HepG2 (cell line): ENCODE measurements around the gene TOMM6. TPM values are rescaled to one million over a fixed set of nuclear protein-coding genes. Genes with fewer than 3 reads are reported as not detected.

Source experiments
- ASH2L ChIP-seq: fragments of 300-600, 200-600 bp; sonication (generic); IDR thresholded peaks from 2 replicates; pipeline ENCODE4 v1.7.0; 2017; ENCODE audit warnings: low read depth, mild to moderate bottlenecking, moderate library complexity, mixed read lengths, low read length; ENCODE audit not compliant: insufficient read length
- FOXA3 ChIP-seq: IDR thresholded peaks from 2 replicates; pipeline ENCODE4 v1.6.1; 2016; ENCODE audit warnings: missing genetic modification reagents, missing compliant biosample characterization
- HMG20A ChIP-seq: IDR thresholded peaks from 2 replicates; pipeline ENCODE4 v1.6.1; 2016; ENCODE audit warnings: borderline replicate concordance
- HNRNPH1 ChIP-seq: fragments of 200-400 bp; formaldehyde crosslinking; optimal IDR thresholded peaks from 2 replicates; pipeline ENCODE3; 2017; ENCODE audit warnings: mild to moderate bottlenecking, low read depth, low read length
- KMT2B ChIP-seq: IDR thresholded peaks from 2 replicates; pipeline ENCODE4 v1.6.1; 2016; ENCODE audit warnings: missing genetic modification reagents, missing compliant biosample characterization
- MIER3 ChIP-seq: IDR thresholded peaks from 2 replicates; pipeline ENCODE4 v1.6.1; 2016; ENCODE audit warnings: missing compliant biosample characterization, borderline replicate concordance
- NFKB2 ChIP-seq: sonication (generic); formaldehyde crosslinking; IDR thresholded peaks from 2 replicates; pipeline ENCODE4 v1.4.0; 2020; ENCODE audit warnings: missing genetic modification reagents, borderline replicate concordance
- SMAD1 ChIP-seq: sonication (generic); formaldehyde crosslinking; IDR thresholded peaks from 2 replicates; pipeline ENCODE4 v1.4.0; 2020; ENCODE audit warnings: missing genetic modification reagents, low read depth, mild to moderate bottlenecking, borderline replicate concordance
- SOX5 ChIP-seq: IDR thresholded peaks from 2 replicates; pipeline ENCODE4 v1.6.1; 2016; ENCODE audit warnings: borderline replicate concordance
- SP1 ChIP-seq, 2 experiments: fragments of 450-650 bp in 1 of 2; sonication (generic) in 1 of 2; formaldehyde crosslinking in 1 of 2; IDR thresholded peaks; 2 replicates each; pipeline versions ENCODE4 v1.4.0 to v1.6.1; 2016 to 2020; ENCODE audit warnings: missing genetic modification reagents in 1 of 2
- ZBTB3 ChIP-seq: sonication (generic); formaldehyde crosslinking; IDR thresholded peaks from 2 replicates; pipeline ENCODE4 v1.4.0; 2020; ENCODE audit warnings: low read depth, mild to moderate bottlenecking, moderate library complexity, missing genetic modification reagents, borderline replicate concordance
- ZBTB42 ChIP-seq: sonication (generic); formaldehyde crosslinking; IDR thresholded peaks from 2 replicates; pipeline ENCODE4 v1.5.0; 2020; ENCODE audit warnings: mild to moderate bottlenecking, missing genetic modification reagents
- ZNF34 ChIP-seq: sonication (generic); formaldehyde crosslinking; IDR thresholded peaks from 2 replicates; pipeline ENCODE4 v1.4.0; 2020; ENCODE audit warnings: mild to moderate bottlenecking, missing genetic modification reagents, borderline replicate concordance
- ZNF382 ChIP-seq: sonication (generic); formaldehyde crosslinking; IDR thresholded peaks from 2 replicates; pipeline ENCODE4 v1.5.0; 2020; ENCODE audit warnings: missing genetic modification reagents, mild to moderate bottlenecking, borderline replicate concordance
- ZNF501 ChIP-seq: sonication (generic); formaldehyde crosslinking; IDR thresholded peaks from 2 replicates; pipeline ENCODE4 v1.5.1; 2020; ENCODE audit warnings: mild to moderate bottlenecking, moderate library complexity, missing genetic modification reagents
- ZNF792 ChIP-seq: IDR thresholded peaks from 2 replicates; pipeline ENCODE4 v1.6.1; 2016
- polyA plus RNA-seq, 8 experiments: library from polyadenylated mRNA; depleted of rRNA in 3 of 8; stranded (reverse) in 7 of 8; unstranded in 1 of 8; fragments of >200 nt; fragmentation: Illumina TruSeq in 4 of 8; extraction: Trizol in 4 of 8; gene quantifications; 2 replicates each; pipeline versions ENCODE4 v1.2.1 to v1.2.3, GENCODE V29; 2011 to 2016; ENCODE audit warnings: low read depth in 4 of 8, missing spikeins in 1 of 8, mixed read lengths in 1 of 8; ENCODE audit not compliant: insufficient read depth in 1 of 8
- total RNA-seq, 5 experiments: library from RNA; depleted of rRNA; stranded (reverse); fragments of >200 nt; fragmentation: Illumina TruSeq; extraction: Trizol; gene quantifications; 2 replicates each; pipeline ENCODE4 v1.2.3, GENCODE V29; 2016; ENCODE audit warnings: low read depth in 1 of 5
- TF ChIP-seq, protein P1 (sequence below): sonication (generic); formaldehyde crosslinking; IDR thresholded peaks from 2 replicates; pipeline ENCODE4 v1.4.0; 2020; ENCODE audit warnings: missing genetic modification reagents, borderline replicate concordance
- TF ChIP-seq, protein P2 (sequence below): sonication (generic); formaldehyde crosslinking; IDR thresholded peaks from 2 replicates; pipeline ENCODE4 v1.5.0; 2020; ENCODE audit warnings: missing genetic modification reagents
- TF ChIP-seq, protein P3 (sequence below): sonication (generic); formaldehyde crosslinking; IDR thresholded peaks from 2 replicates; pipeline ENCODE4 v1.4.0; 2020; ENCODE audit warnings: mild to moderate bottlenecking, missing genetic modification reagents
- TF ChIP-seq, protein P4 (sequence below): sonication (generic); formaldehyde crosslinking; IDR thresholded peaks from 2 replicates; pipeline ENCODE4 v1.5.1; 2020; ENCODE audit warnings: missing genetic modification reagents, mild to moderate bottlenecking, borderline replicate concordance
- TF ChIP-seq, protein P5 (sequence below): sonication (generic); formaldehyde crosslinking; IDR thresholded peaks from 2 replicates; pipeline ENCODE4 v1.5.0; 2020; ENCODE audit warnings: mild to moderate bottlenecking, missing genetic modification reagents, moderate library complexity

TOMM6 gene
- total and polyA plus RNA-seq, 2 of the 13 experiments (the other 11 are each of a cell fraction or from before 2014, with no cell fraction given), result 320 to 321 TPM

DNA sequence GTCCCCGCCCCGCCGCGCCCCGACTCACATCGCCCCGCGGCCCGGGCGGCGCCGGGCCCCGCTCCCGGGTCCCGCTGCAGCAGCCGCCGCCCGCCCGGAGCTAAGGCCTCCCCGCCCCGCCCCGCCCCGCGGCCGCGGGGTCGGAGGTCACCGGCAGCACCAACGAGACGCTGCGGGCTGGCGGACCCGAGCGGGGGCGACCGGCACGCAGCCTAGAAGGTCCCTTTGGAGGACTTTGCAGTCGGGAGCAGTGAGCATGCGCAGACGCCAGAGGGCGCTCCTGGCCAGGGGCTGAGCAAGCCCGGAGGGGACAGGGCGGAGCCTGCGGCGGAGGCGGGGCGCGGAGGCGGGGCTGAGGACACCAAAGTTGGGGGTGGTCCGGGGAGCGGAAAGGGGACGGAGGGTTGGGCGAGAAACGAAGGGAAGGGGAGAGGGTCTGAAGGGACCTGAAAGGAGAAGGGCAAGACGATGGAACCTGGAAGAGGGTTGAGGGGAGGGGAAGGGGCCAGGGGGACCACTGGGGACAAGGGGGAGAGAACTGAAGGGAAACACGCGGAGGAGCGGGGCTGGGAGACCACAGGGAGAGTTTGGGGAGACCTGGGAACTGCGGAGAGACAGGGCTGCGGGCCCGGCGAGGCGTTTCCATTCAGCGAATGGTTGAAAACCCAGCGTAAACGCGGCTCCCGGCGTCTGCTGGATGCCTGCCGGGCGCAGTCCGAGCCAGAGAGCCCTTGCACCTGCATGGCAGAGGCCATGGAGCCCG, 7.5 kb upstream of the TOMM6 start, which contains the start of gene FRS3 (continued):
- TF ChIP-seq ZNF34 (CRISPR knock-in tag), result peak; percentile 89
- TF ChIP-seq SOX5 (CRISPR knock-in tag), result peak; percentile 56
- TF ChIP-seq KMT2B (CRISPR knock-in tag), result peak; percentile 87
- TF ChIP-seq, protein P1, sequence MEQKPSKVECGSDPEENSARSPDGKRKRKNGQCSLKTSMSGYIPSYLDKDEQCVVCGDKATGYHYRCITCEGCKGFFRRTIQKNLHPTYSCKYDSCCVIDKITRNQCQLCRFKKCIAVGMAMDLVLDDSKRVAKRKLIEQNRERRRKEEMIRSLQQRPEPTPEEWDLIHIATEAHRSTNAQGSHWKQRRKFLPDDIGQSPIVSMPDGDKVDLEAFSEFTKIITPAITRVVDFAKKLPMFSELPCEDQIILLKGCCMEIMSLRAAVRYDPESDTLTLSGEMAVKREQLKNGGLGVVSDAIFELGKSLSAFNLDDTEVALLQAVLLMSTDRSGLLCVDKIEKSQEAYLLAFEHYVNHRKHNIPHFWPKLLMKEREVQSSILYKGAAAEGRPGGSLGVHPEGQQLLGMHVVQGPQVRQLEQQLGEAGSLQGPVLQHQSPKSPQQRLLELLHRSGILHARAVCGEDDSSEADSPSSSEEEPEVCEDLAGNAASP (CRISPR knock-in tag), result peak; percentile 63
- peak; percentile 58; the same call in 1 of the 2 replicates for TF ChIP-seq ZBTB42 (CRISPR knock-in tag)
- peak; percentile 41; the same call in 1 of the 2 replicates for TF ChIP-seq HMG20A (CRISPR knock-in tag)
- TF ChIP-seq MIER3, result peak; percentile 88
- TF ChIP-seq SMAD1, result peak; percentile 96; the same call in 1 of the 2 replicates
- TF ChIP-seq NFKB2, result peak; percentile 73; the same call in 1 of the 2 replicates
- TF ChIP-seq ZBTB3, result 0 out of 2 replicates have a peak, but pooled peaks have one; percentile 38
- TF ChIP-seq, protein P2, sequence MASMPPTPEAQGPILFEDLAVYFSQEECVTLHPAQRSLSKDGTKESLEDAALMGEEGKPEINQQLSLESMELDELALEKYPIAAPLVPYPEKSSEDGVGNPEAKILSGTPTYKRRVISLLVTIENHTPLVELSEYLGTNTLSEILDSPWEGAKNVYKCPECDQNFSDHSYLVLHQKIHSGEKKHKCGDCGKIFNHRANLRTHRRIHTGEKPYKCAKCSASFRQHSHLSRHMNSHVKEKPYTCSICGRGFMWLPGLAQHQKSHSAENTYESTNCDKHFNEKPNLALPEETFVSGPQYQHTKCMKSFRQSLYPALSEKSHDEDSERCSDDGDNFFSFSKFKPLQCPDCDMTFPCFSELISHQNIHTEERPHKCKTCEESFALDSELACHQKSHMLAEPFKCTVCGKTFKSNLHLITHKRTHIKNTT, result no peak
- TF ChIP-seq, protein P3, sequence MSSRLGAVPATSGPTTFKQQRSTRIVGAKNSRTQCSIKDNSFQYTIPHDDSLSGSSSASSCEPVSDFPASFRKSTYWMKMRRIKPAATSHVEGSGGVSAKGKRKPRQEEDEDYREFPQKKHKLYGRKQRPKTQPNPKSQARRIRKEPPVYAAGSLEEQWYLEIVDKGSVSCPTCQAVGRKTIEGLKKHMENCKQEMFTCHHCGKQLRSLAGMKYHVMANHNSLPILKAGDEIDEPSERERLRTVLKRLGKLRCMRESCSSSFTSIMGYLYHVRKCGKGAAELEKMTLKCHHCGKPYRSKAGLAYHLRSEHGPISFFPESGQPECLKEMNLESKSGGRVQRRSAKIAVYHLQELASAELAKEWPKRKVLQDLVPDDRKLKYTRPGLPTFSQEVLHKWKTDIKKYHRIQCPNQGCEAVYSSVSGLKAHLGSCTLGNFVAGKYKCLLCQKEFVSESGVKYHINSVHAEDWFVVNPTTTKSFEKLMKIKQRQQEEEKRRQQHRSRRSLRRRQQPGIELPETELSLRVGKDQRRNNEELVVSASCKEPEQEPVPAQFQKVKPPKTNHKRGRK (CRISPR knock-in tag), result no peak
- TF ChIP-seq, protein P4, sequence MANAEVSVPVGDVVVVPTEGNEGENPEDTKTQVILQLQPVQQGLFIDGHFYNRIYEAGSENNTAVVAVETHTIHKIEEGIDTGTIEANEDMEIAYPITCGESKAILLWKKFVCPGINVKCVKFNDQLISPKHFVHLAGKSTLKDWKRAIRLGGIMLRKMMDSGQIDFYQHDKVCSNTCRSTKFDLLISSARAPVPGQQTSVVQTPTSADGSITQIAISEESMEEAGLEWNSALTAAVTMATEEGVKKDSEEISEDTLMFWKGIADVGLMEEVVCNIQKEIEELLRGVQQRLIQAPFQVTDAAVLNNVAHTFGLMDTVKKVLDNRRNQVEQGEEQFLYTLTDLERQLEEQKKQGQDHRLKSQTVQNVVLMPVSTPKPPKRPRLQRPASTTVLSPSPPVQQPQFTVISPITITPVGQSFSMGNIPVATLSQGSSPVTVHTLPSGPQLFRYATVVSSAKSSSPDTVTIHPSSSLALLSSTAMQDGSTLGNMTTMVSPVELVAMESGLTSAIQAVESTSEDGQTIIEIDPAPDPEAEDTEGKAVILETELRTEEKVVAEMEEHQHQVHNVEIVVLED (CRISPR knock-in tag), result peak; percentile 88
- 0 out of 2 replicates have a peak, but pooled peaks have one; percentile 37 for TF ChIP-seq ZNF792 (CRISPR knock-in tag)
- peak; percentile 91 for TF ChIP-seq ZNF501 (CRISPR knock-in tag)
- TF ChIP-seq, protein P5, sequence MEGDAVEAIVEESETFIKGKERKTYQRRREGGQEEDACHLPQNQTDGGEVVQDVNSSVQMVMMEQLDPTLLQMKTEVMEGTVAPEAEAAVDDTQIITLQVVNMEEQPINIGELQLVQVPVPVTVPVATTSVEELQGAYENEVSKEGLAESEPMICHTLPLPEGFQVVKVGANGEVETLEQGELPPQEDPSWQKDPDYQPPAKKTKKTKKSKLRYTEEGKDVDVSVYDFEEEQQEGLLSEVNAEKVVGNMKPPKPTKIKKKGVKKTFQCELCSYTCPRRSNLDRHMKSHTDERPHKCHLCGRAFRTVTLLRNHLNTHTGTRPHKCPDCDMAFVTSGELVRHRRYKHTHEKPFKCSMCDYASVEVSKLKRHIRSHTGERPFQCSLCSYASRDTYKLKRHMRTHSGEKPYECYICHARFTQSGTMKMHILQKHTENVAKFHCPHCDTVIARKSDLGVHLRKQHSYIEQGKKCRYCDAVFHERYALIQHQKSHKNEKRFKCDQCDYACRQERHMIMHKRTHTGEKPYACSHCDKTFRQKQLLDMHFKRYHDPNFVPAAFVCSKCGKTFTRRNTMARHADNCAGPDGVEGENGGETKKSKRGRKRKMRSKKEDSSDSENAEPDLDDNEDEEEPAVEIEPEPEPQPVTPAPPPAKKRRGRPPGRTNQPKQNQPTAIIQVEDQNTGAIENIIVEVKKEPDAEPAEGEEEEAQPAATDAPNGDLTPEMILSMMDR (CRISPR knock-in tag), result peak; percentile 99
- TF ChIP-seq ASH2L, result peak; percentile 65
- TF ChIP-seq HNRNPH1, result peak; percentile 51
- TF ChIP-seq FOXA3 (CRISPR knock-in tag), result peak; percentile 80
- no peak for TF ChIP-seq ZNF382 (CRISPR knock-in tag)
- 0 out of 2 replicates have a peak, but pooled peaks have one; percentile 31 for TF ChIP-seq SP1 (IDR thresholded peaks at IDR 0.05)
- peak; percentile 93 for TF ChIP-seq SP1 (CRISPR knock-in tag; IDR thresholded peaks at IDR 0.05)
